Breast epithelium (tissue), 3 donors: ENCODE results near the gene NOC3L.

ENCODE experiments used
- POLR2A ChIP-seq: fragments of 450-650 bp; IDR thresholded peaks from one replicate; pipeline ENCODE4 v1.6.1; 2016; ENCODE audit warnings: antibody characterized with exemption, mild to moderate bottlenecking, moderate library complexity
- POLR2AphosphoS5 ChIP-seq, 3 donors: sonication (generic); formaldehyde crosslinking; IDR thresholded peaks; one replicate each; pipeline ENCODE4 v1.6.1; 2017; ENCODE audit warnings: antibody characterized with exemption in 3 of 3
- TF ChIP-seq, protein P1 (sequence below), 3 donors: fragments of 450-650 bp; IDR thresholded peaks; one replicate each; pipeline ENCODE4 v1.5.1; 2016 to 2017; ENCODE audit warnings: antibody characterized with exemption in 3 of 3, mild to moderate bottlenecking in 3 of 3, moderate library complexity in 3 of 3

DNA sequence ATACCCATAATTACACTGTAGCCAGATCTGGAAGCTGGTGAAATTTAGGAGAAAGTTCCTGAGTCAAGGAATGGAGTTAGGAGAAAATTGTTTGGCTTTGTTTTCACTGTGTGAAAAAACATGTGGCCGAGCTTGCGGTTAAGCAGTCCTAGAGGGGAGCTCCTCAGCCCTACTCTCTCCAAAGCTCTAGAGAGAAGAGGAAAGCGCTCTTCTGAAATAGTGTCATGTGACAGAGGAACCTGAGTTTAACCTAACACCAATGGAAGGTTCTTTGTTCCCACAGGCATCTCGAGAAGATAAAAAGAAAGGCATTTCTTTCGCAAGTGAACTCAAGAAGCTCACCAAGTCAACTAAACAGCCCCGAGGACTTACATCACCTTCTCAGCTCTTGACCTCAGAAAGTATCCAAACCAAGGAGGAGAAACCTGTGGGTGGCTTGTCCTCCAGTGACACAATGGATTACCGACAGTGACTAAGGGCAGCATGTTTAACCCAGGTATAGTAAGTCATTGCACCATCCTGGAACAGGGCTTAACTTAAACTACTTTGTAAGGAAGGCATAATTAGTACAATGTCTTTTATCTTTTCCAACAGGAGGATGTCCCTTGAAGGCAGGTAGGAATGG, 38.0 kb downstream of the NOC3L start:
- TF ChIP-seq, protein P1, sequence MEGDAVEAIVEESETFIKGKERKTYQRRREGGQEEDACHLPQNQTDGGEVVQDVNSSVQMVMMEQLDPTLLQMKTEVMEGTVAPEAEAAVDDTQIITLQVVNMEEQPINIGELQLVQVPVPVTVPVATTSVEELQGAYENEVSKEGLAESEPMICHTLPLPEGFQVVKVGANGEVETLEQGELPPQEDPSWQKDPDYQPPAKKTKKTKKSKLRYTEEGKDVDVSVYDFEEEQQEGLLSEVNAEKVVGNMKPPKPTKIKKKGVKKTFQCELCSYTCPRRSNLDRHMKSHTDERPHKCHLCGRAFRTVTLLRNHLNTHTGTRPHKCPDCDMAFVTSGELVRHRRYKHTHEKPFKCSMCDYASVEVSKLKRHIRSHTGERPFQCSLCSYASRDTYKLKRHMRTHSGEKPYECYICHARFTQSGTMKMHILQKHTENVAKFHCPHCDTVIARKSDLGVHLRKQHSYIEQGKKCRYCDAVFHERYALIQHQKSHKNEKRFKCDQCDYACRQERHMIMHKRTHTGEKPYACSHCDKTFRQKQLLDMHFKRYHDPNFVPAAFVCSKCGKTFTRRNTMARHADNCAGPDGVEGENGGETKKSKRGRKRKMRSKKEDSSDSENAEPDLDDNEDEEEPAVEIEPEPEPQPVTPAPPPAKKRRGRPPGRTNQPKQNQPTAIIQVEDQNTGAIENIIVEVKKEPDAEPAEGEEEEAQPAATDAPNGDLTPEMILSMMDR (IDR thresholded peaks at IDR 0.05) = no peak
- TF ChIP-seq POLR2AphosphoS5 (IDR thresholded peaks at IDR 0.05) = no peak
- TF ChIP-seq POLR2A = no peak
